H1 (cell line): ENCODE measurements around the gene THRB. TPM values are rescaled to one million over a fixed set of nuclear protein-coding genes. Genes with fewer than 3 reads are reported as not detected.

Experiments
- CTCF ChIA-PET: fragments of 300-600 bp; sonication (Branson Sonifier 250); formaldehyde crosslinking; loops from one replicate; lab custom pipeline; 2021; ENCODE audit not compliant: partially characterized antibody; lab: Charles Lee
- POLR2A ChIA-PET: fragments of 300-600 bp; sonication (Branson Sonifier 250); formaldehyde crosslinking; loops from one replicate; lab custom pipeline; 2021; ENCODE audit warnings: inconsistent platforms; ENCODE audit not compliant: partially characterized antibody; lab: Charles Lee
- DNase-seq, 2 experiments: peaks; one replicate each; pipeline versions ENCODE4 v3.0.0 to v3.0.0-alpha.2; 2010 to 2022; ENCODE audit warnings: low spot score in 2 of 2, low read depth in 1 of 2, mixed read lengths in 1 of 2
- FAIRE-seq: peaks from 2 replicates; lab custom pipeline; 2011; peaks lifted over from hg19 to GRCh38; lab: Jason Lieb, UNC
- H2AFZ ChIP-seq: 2 replicates; pipeline ENCODE4 v1.8.1; 2012; ENCODE audit warnings: low read length, inconsistent platforms
- H2AK5ac ChIP-seq: 2 replicates; pipeline ENCODE4 v1.6.1; 2013; ENCODE audit warnings: low read depth, low read length
- H2BK120ac ChIP-seq: replicated peaks from 2 replicates; pipeline ENCODE3; 2013; ENCODE audit warnings: low read depth, low read length, inconsistent platforms
- H2BK12ac ChIP-seq: 2 replicates; pipeline ENCODE4 v1.6.1; 2013; ENCODE audit warnings: low read depth, low read length
- H2BK15ac ChIP-seq: 2 replicates; pipeline ENCODE4 v1.6.1; 2013; ENCODE audit warnings: low read length
- H2BK20ac ChIP-seq: 2 replicates; pipeline ENCODE4 v1.6.1; 2013; ENCODE audit warnings: low read length
- H2BK5ac ChIP-seq: 2 replicates; pipeline ENCODE4 v1.6.1; 2013; ENCODE audit warnings: low read depth, low read length
- H3K14ac ChIP-seq: 2 replicates; pipeline ENCODE4 v1.6.1; 2013; ENCODE audit warnings: inconsistent platforms; ENCODE audit not compliant: insufficient read length
- H3K18ac ChIP-seq: 2 replicates; pipeline ENCODE4 v1.6.1; 2013; ENCODE audit warnings: low read length; ENCODE audit errors: extremely low read depth
- H3K23ac ChIP-seq: 2 replicates; pipeline ENCODE4 v1.6.1; 2013; ENCODE audit warnings: inconsistent platforms; ENCODE audit not compliant: insufficient read length
- H3K23me2 ChIP-seq: 2 replicates; pipeline ENCODE4 v1.6.1; 2013; ENCODE audit warnings: low read depth, low read length
- H3K27ac ChIP-seq: 2 replicates; pipeline ENCODE4 v1.6.1; 2011; ENCODE audit warnings: low read depth, low read length, inconsistent platforms
- H3K27me3 ChIP-seq, 4 experiments: replicated peaks in 1 of 4; 1 replicate in 1 of 4; 2 replicates in 3 of 4; pipeline versions ENCODE4 v1.6.1 to v1.8.1; 2011 to 2013; ENCODE audit warnings: low read length in 3 of 4, mild to moderate bottlenecking in 3 of 4, inconsistent platforms in 2 of 4, mixed read lengths in 2 of 4, moderate library complexity in 1 of 4; ENCODE audit not compliant: control insufficient read depth in 3 of 4, insufficient read depth in 3 of 4; ENCODE audit errors: extremely low read depth in 1 of 4
- H3K36me3 ChIP-seq, 4 experiments: 2 replicates each; pipeline versions ENCODE4 v1.6.1 to v1.8.1; 2011 to 2013; ENCODE audit warnings: mild to moderate bottlenecking in 4 of 4, low read length in 3 of 4, moderate library complexity in 2 of 4, control low read depth in 1 of 4, inconsistent platforms in 1 of 4; ENCODE audit not compliant: insufficient read depth in 4 of 4, control insufficient read depth in 2 of 4
- H3K4ac ChIP-seq: replicated peaks from 2 replicates; pipeline ENCODE3; 2013; ENCODE audit warnings: low read length, low read depth, mixed read lengths, inconsistent platforms; ENCODE audit not compliant: insufficient read length
- H3K4me1 ChIP-seq, 4 experiments: replicated peaks in 1 of 4; 1 replicate in 1 of 4; 2 replicates in 3 of 4; pipeline versions ENCODE4 v1.6.1 to v1.8.1; 2011 to 2013; ENCODE audit warnings: low read length in 3 of 4, inconsistent platforms in 2 of 4, mixed read lengths in 1 of 4; ENCODE audit not compliant: insufficient read depth in 4 of 4, control insufficient read depth in 3 of 4
- H3K4me2 ChIP-seq, 2 experiments: 2 replicates each; pipeline versions ENCODE4 v1.6.1 to v1.8.1; 2011 to 2013; ENCODE audit warnings: low read depth in 2 of 2, low read length in 2 of 2, control low read depth in 1 of 2, inconsistent platforms in 1 of 2, mild to moderate bottlenecking in 1 of 2; ENCODE audit not compliant: insufficient read depth in 1 of 2
- H3K4me3 ChIP-seq, 4 experiments: fragments of 200-600, 300-600 bp in 1 of 4; sonication (generic), shearing (Covaris generic), sonication (Bioruptor Twin) in 1 of 4; 2 replicates each; pipeline versions ENCODE4 v1.5.1 to v1.8.1; 2011 to 2016; ENCODE audit warnings: low read length in 4 of 4, low read depth in 3 of 4, control low read depth in 2 of 4, inconsistent platforms in 2 of 4, mild to moderate bottlenecking in 2 of 4, mixed read lengths in 1 of 4, moderate library complexity in 1 of 4; ENCODE audit not compliant: insufficient read depth in 2 of 4; ENCODE audit errors: extremely low read depth in 1 of 4
- H3K56ac ChIP-seq: replicated peaks from 2 replicates; pipeline ENCODE3; 2013; ENCODE audit warnings: low read depth, mild to moderate bottlenecking, mixed read lengths, low read length, inconsistent platforms; ENCODE audit not compliant: insufficient read length
- H3K79me1 ChIP-seq: 2 replicates; pipeline ENCODE4 v1.6.1; 2013; ENCODE audit warnings: low read depth, low read length, control low read depth
- H3K79me2 ChIP-seq, 2 experiments: 2 replicates each; pipeline versions ENCODE4 v1.6.1 to v1.8.1; 2012 to 2013; ENCODE audit warnings: low read length in 2 of 2, mild to moderate bottlenecking in 2 of 2, inconsistent platforms in 1 of 2; ENCODE audit not compliant: insufficient read depth in 2 of 2, control insufficient read depth in 1 of 2
- H3K9ac ChIP-seq, 4 experiments: replicated peaks in 1 of 4; 1 replicate in 1 of 4; 2 replicates in 3 of 4; pipeline versions ENCODE4 v1.6.1 to v1.8.1; 2011 to 2013; ENCODE audit warnings: low read depth in 3 of 4, low read length in 3 of 4, control low read depth in 2 of 4, mild to moderate bottlenecking in 2 of 4, moderate library complexity in 2 of 4, inconsistent platforms in 1 of 4; ENCODE audit errors: extremely low read depth in 1 of 4
- H3K9me3 ChIP-seq, 2 experiments: 2 replicates each; pipeline versions ENCODE4 v1.6.1 to v1.8.1; 2012 to 2013; ENCODE audit warnings: mild to moderate bottlenecking in 2 of 2, moderate library complexity in 2 of 2, control low read depth in 1 of 2, inconsistent platforms in 1 of 2, low read depth in 1 of 2, low read length in 1 of 2, mixed read lengths in 1 of 2; ENCODE audit not compliant: insufficient read depth in 2 of 2
- H4K20me1 ChIP-seq, 2 experiments: replicated peaks in 1 of 2; 2 replicates each; pipeline versions ENCODE3 to v1.8.1; 2011 to 2013; ENCODE audit warnings: inconsistent platforms in 2 of 2, low read length in 2 of 2, mild to moderate bottlenecking in 1 of 2; ENCODE audit not compliant: insufficient read depth in 2 of 2, control insufficient read depth in 1 of 2
- H4K5ac ChIP-seq: 2 replicates; pipeline ENCODE4 v1.6.1; 2013; ENCODE audit warnings: low read length, low read depth, mixed read lengths, inconsistent platforms; ENCODE audit not compliant: insufficient read length
- H4K8ac ChIP-seq: 2 replicates; pipeline ENCODE4 v1.8.0; 2013; ENCODE audit warnings: mild to moderate bottlenecking, moderate library complexity, low read length, inconsistent platforms; ENCODE audit not compliant: insufficient read depth; ENCODE audit errors: extremely low read depth
- H4K91ac ChIP-seq: replicated peaks from 2 replicates; pipeline ENCODE3; 2013; ENCODE audit warnings: low read length, mixed read lengths, inconsistent platforms; ENCODE audit not compliant: insufficient read length
- ASH2L ChIP-seq: fragments of 200-600, 300-600 bp; sonication (generic); IDR thresholded peaks from one replicate; pipeline ENCODE4 v1.7.1; 2017; ENCODE audit warnings: low read length
- CEBPB ChIP-seq: IDR thresholded peaks from 2 replicates; pipeline ENCODE4 v1.6.1; 2012; ENCODE audit warnings: low read depth, low read length
- GTF2F1 ChIP-seq: IDR thresholded peaks from 2 replicates; pipeline ENCODE4 v1.6.1; 2012; ENCODE audit warnings: low read depth, low read length, improper control_type of control experiment, borderline replicate concordance
- KDM5A ChIP-seq: fragments of 200-600 bp; IDR thresholded peaks from 2 replicates; pipeline ENCODE4 v1.7.1; 2012; ENCODE audit warnings: mild to moderate bottlenecking, low read length, inconsistent platforms, mixed read lengths
- RBBP5 ChIP-seq: IDR thresholded peaks from 2 replicates; pipeline ENCODE4 v1.7.1; 2012; ENCODE audit warnings: low read depth, mild to moderate bottlenecking, inconsistent platforms, low read length, moderate library complexity, borderline replicate concordance
- SP2 ChIP-seq: IDR thresholded peaks from 2 replicates; pipeline ENCODE4 v1.6.1; 2012; ENCODE audit warnings: mild to moderate bottlenecking, low read length, inconsistent platforms
- WGBS, 2 experiments: shearing (Covaris generic) in 1 of 2; methylation state at CpG; one replicate each; pipeline versions ENCODE4 v1.1.6 to v1.1.7; 2013 to 2015; ENCODE audit warnings: low lambda C conversion rate in 2 of 2, mixed read lengths in 2 of 2, inconsistent platforms in 1 of 2, low coverage in 1 of 2, missing lambda C conversion rate in 1 of 2; ENCODE audit not compliant: insufficient replicate concordance in 2 of 2, insufficient coverage in 1 of 2, insufficient read length in 1 of 2; ENCODE audit errors: extremely low coverage in 1 of 2, missing lambda C conversion rate in 1 of 2; 5-methylcytosine and 5-hydroxymethylcytosine counted together
- polyA plus RNA-seq, 7 experiments: library from polyadenylated mRNA; depleted of rRNA in 3 of 7; stranded (reverse) in 5 of 7; unstranded in 2 of 7; fragments of >200 nt in 5 of 7; fragments of 200-250 nt in 2 of 7; gene quantifications; 1 replicate in 5 of 7; 2 replicates in 1 of 7; 4 replicates in 1 of 7; pipeline versions ENCODE4 v1.2.1 to v1.2.3, GENCODE V29; 2011 to 2013; ENCODE audit warnings: missing spikeins in 2 of 7, mixed read lengths in 2 of 7
- total RNA-seq: library from RNA; stranded (reverse); fragmentation: NEBNext Ultra II Directional; extraction: Animal tissue kit (Norgen Biotek cat#: 25700); gene quantifications from 2 replicates; pipeline ENCODE4 v1.2.1, GENCODE V29; 2021

Gene THRB
- total and polyA plus RNA-seq, 2 of the 8 experiments (the other 6 are each of a cell fraction or from before 2014, with no cell fraction given), result 0.98 to 3.9 TPM

DNA sequence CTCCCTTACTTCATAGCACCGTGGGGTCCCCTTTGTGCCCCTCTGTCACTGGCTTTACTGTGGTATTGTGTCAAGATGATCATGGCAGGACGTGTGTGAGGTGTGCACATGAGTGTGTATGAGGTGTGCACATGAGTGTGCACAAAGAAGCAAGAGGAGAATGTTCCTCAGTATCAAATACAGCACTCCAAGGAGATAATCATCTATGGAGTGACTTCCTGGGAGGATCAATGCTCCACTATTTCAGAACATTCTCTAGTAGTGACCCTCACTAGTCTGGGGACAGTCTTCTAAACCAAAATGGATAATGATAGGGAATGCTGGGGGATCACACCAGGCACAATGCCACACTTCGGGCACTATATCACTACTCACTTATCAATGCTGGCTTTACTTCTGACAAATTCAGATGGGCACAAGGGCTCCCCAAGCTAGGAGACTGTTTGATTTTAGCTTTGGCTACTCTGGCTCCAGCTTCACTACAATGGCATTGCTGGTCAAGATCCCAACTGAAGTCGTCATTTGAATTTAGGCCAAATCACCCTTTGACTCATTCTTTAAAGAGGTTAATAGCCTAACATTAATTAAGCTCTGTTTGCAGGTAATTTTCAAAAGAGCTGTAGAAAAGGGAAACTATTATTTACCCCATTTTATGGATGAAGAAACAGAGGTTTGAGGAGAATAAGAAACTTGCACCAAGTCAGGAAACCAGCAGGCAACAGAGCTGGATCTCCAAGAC, 124.1 kb downstream of the THRB start:
- no peaks in the 10 kb centered on the region for H4K20me1 ChIP-seq
- no peaks in the 10 kb centered on the region for H3K79me1 ChIP-seq
- no peak overlapping the region for H3K18ac ChIP-seq
- H2BK12ac ChIP-seq, result no peak overlapping the region
- POLR2A ChIA-PET, result no interaction called here
- H3K9ac ChIP-seq, result no peak overlapping the region
- TF ChIP-seq SP2 (no peak), GTF2F1 (no peak), ASH2L (no peak), RBBP5 (no peak), KDM5A (no peak), CEBPB (no peak)
- H3K14ac ChIP-seq, result no peak overlapping the region
- H3K4ac ChIP-seq, result no peak overlapping the region
- H3K4me2 ChIP-seq, result no peak overlapping the region
- H2BK20ac ChIP-seq, result no peak overlapping the region
- H4K8ac ChIP-seq, result no peak overlapping the region
- H2BK120ac ChIP-seq, result no peak overlapping the region
- H3K27ac ChIP-seq, result no peak overlapping the region
- FAIRE-seq (no peak), DNase-seq (no peak)
- H3K9me3 ChIP-seq, result no peaks in the 10 kb centered on the region
- H3K4me1 ChIP-seq, result no peaks in the 10 kb centered on the region
- H2AK5ac ChIP-seq, result no peak overlapping the region
- H4K5ac ChIP-seq, result no peak overlapping the region
- no peak overlapping the region for H3K23ac ChIP-seq
- CTCF ChIA-PET, result no interaction called here
- no peak overlapping the region for H3K56ac ChIP-seq
- H2BK5ac ChIP-seq, result no peak overlapping the region
- no peak overlapping the region for H2AFZ ChIP-seq
- no peaks in the 10 kb centered on the region for H3K27me3 ChIP-seq
- H3K23me2 ChIP-seq, result no peaks in the 10 kb centered on the region
- no peaks in the 10 kb centered on the region for H3K36me3 ChIP-seq
- no peak overlapping the region for H4K91ac ChIP-seq
- no peak overlapping the region for H3K4me3 ChIP-seq
- 86% methylated on average over 4 of the region's 4 CpGs; no CpG with 5 or more reads in 1 of the 2 experiments for WGBS, 2 experiments
- no peaks in the 10 kb centered on the region for H3K79me2 ChIP-seq
- H2BK15ac ChIP-seq, result no peak overlapping the region
